OCI-LY3 (cell line): ENCODE measurements around the gene CCNB1IP1.

Experiments used
- CTCF ChIP-seq: fragments of 200-600, 300-600 bp; sonication (generic); IDR thresholded peaks from 2 replicates; pipeline ENCODE4 v1.5.1; 2014; ENCODE audit warnings: antibody characterized with exemption, low read length, low read depth
- EZH2phosphoT487 ChIP-seq: fragments of 200-600 bp; shearing (Covaris generic); IDR thresholded peaks from 2 replicates; pipeline ENCODE4 v1.6.1; 2018; ENCODE audit warnings: antibody characterized with exemption, mixed run types, low read depth

- no peak for TF ChIP-seq CTCF
- no peak for TF ChIP-seq EZH2phosphoT487
Observed at GRCh38 chr14:20302042-20302755, 30.9 kb downstream of the CCNB1IP1 start.
